DOHH2 (cell line): ENCODE data around the gene NCAM2.

Source experiments
- H3F3A ChIP-seq: fragments of 200-600 bp; sonication (generic), shearing (Covaris generic); 2 replicates; pipeline ENCODE4 v1.6.0; 2016; ENCODE audit warnings: antibody characterized with exemption, mild to moderate bottlenecking; ENCODE audit not compliant: control insufficient read depth, insufficient read depth
- H3K27ac ChIP-seq: fragments of 200-600 bp; sonication (generic); 2 replicates; pipeline ENCODE4 v1.5.1; 2014; ENCODE audit warnings: low read depth, mild to moderate bottlenecking, low read length, moderate library complexity
- H3K27me3 ChIP-seq: fragments of 200-600 bp; sonication (generic); 2 replicates; pipeline ENCODE4 v1.6.1; 2014; ENCODE audit warnings: mild to moderate bottlenecking, low read length, mixed read lengths; ENCODE audit not compliant: control insufficient read depth
- H3K36me3 ChIP-seq: fragments of 200-600 bp; sonication (generic); 2 replicates; pipeline ENCODE4 v1.6.1; 2014; ENCODE audit warnings: mild to moderate bottlenecking, low read length, moderate library complexity, mixed read lengths; ENCODE audit not compliant: control insufficient read depth
- H3K4me1 ChIP-seq: fragments of 200-600 bp; sonication (generic); 2 replicates; pipeline ENCODE4 v1.6.1; 2014; ENCODE audit warnings: mild to moderate bottlenecking, low read length, mixed read lengths; ENCODE audit not compliant: control insufficient read depth
- H3K4me2 ChIP-seq: fragments of 200-600 bp; sonication (generic); 2 replicates; pipeline ENCODE4 v1.6.0; 2014; ENCODE audit warnings: mild to moderate bottlenecking, low read length, moderate library complexity
- H3K4me3 ChIP-seq: fragments of 200-600 bp; sonication (generic); 2 replicates; pipeline ENCODE4 v1.5.1; 2014; ENCODE audit warnings: mild to moderate bottlenecking, low read length, mixed read lengths
- H3K79me2 ChIP-seq: fragments of 200-600 bp; sonication (generic); 2 replicates; pipeline ENCODE4 v1.6.1; 2014; ENCODE audit warnings: mild to moderate bottlenecking, low read length, mixed read lengths; ENCODE audit not compliant: control insufficient read depth
- H3K9me2 ChIP-seq: fragments of 200-600 bp; sonication (generic); replicated peaks from 2 replicates; pipeline ENCODE4 v1.6.1; 2014; ENCODE audit warnings: mild to moderate bottlenecking, low read length, mixed read lengths; ENCODE audit not compliant: control insufficient read depth
- H3K9me3 ChIP-seq: fragments of 200-600 bp; sonication (generic); 2 replicates; pipeline ENCODE4 v1.6.1; 2014; ENCODE audit warnings: antibody characterized with exemption, low read length, mixed read lengths; ENCODE audit not compliant: control insufficient read depth, insufficient read depth
- H4K20me1 ChIP-seq: fragments of 200-600 bp; sonication (generic); 2 replicates; pipeline ENCODE4 v1.6.0; 2014; ENCODE audit warnings: low read depth, mild to moderate bottlenecking, antibody characterized with exemption, low read length, moderate library complexity; ENCODE audit not compliant: control insufficient read depth, insufficient read depth
- CTCF ChIP-seq: fragments of 200-600 bp; sonication (generic); IDR thresholded peaks from one replicate; pipeline ENCODE4 v1.5.1; 2014; ENCODE audit warnings: antibody characterized with exemption, mild to moderate bottlenecking, low read depth, low read length; ENCODE audit not compliant: poor library complexity, severe bottlenecking
- EZH2phosphoT487 ChIP-seq: fragments of 200-600 bp; sonication (generic); IDR thresholded peaks from 2 replicates; pipeline ENCODE4 v1.6.1; 2017; ENCODE audit warnings: borderline replicate concordance, mild to moderate bottlenecking, antibody characterized with exemption, low read length, moderate library complexity, mixed read lengths

Gene NCAM2

DNA sequence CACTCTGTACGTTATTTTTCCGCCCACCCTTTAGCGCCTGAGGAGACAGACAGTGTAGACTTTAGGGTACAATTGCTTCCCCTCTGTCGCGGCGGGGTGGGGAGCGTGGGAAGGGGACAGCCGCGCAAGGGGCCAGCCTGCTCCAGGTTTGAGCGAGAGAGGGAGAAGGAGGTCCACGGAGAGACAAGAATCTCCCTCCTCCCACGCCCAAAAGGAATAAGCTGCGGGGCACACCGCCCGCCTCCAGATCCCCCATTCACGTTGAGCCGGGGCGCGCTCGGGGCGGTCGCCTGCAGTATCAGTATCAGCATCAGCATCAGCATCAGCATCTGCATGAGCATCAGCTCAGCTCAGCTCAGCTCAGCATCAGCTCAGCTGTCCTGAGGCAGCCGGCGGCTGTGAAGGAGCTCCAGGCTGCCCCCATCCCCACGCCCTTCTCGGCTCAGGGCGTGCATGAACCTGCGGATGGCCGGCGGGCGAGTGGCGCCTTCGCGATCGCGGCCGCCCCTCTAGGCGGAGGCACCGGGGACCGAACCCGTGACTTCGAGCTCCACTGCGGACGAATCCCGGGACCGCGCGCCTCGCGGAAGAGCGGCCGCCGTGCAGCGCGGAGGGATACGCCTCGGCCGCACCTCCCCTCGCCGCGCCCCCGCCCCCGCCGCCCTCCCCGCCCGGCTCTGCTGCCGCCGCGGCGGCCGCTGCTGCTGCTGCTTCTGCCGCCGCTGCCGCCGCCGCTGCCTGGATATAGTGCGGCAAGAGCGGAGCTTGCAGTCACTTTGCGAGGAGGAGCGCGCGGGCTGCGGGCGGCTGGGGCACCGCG lies at the start of gene NCAM2:
Gene NCAM2, plus strand, starts transcription at position 774 of the 820 bp plus-strand sequence.
- H3K4me3 ChIP-seq: no peak within 1 kb of the TSS
- H4K20me1 ChIP-seq: no peaks in the 10 kb centered on the region
- H3K27me3 ChIP-seq: no peaks in the 10 kb centered on the region
- no peaks in the 10 kb centered on the region for H3K9me3 ChIP-seq
- no peaks in the 10 kb centered on the region for H3K79me2 ChIP-seq
- TF ChIP-seq EZH2phosphoT487: no peak
- no peak for TF ChIP-seq CTCF
- no peaks in the 10 kb centered on the region; the same call in 1 of the 2 replicates for H3K4me1 ChIP-seq
- H3K9me2 ChIP-seq: no peaks in the 10 kb centered on the region
- H3K36me3 ChIP-seq: no peaks in the 10 kb centered on the region
- H3K27ac ChIP-seq: no peak within 1 kb of the TSS
- no peak within 1 kb of the TSS for H3K4me2 ChIP-seq
- no peaks in the 10 kb centered on the region for H3F3A ChIP-seq

DNA sequence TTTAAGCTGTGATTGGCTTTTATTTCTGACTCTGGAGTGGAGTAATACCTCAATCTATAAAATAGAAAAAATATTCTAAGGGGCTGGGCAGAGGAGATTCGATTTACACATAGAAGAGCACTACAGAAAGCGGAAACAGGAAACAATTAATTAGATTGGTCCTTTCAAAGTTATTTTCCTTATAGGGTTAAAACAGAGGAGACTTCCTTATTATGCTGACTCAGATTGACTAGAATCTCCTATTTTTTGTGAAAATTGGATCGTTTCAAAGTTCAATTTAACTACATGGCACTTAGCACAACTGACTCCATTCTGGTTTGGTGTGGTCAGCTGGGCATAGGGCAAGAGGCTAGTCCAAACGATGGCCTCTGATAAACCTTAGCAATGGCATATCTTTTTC lies 48.3 kb upstream of the NCAM2 start:
- Histone ChIP-seq H3K9me3 (no peaks in the 10 kb centered on the region), H4K20me1 (no peaks in the 10 kb centered on the region), H3K79me2 (no peaks in the 10 kb centered on the region), H3K36me3 (no peaks in the 10 kb centered on the region), H3K4me1 (no peaks in the 10 kb centered on the region), H3K4me2 (no peak overlapping the region), H3F3A (no peaks in the 10 kb centered on the region), H3K4me3 (no peak overlapping the region), H3K27ac (no peak overlapping the region), H3K27me3 (no peaks in the 10 kb centered on the region), H3K9me2 (no peaks in the 10 kb centered on the region)
- TF ChIP-seq CTCF (no peak), EZH2phosphoT487 (no peak)

DNA sequence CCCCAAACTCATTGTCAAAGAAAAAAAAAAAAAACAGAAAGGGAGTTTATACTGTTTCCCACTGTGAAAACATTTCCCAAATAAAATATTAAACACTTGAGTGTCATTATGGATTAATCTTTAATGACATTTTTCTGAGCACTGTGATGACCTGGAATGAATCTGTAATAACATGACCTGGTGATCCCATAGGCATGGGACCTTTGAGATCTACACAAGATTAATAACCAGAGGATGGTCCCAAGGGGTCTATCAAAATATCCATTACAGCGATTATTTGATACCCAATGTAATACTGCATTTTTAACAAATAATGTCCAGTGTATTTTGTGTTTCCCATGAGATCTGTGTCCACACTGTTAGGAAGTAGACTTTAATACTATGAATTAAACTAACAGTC lies 32.4 kb upstream of the NCAM2 start:
- TF ChIP-seq EZH2phosphoT487: no peak
- TF ChIP-seq CTCF: no peak
- Histone ChIP-seq H3K4me3 (no peak overlapping the region), H3K36me3 (no peaks in the 10 kb centered on the region), H3F3A (no peaks in the 10 kb centered on the region), H3K27me3 (no peaks in the 10 kb centered on the region), H3K4me1 (no peaks in the 10 kb centered on the region), H3K9me3 (no peaks in the 10 kb centered on the region), H3K4me2 (no peak overlapping the region), H3K27ac (no peak overlapping the region), H3K9me2 (no peaks in the 10 kb centered on the region), H4K20me1 (no peaks in the 10 kb centered on the region), H3K79me2 (no peaks in the 10 kb centered on the region)
